ENCODE measurements around the gene ACKR3.
A peak's percentile ranks its signal among the peaks of the same experiment; 100 is the strongest.

- TF ChIP-seq CTCF (conservative IDR thresholded peaks at IDR 0.05 in 1 of 2, IDR thresholded peaks at IDR 0.05 in 1 of 2; ENCODE audit: low read depth in 1 of 2, low read length in 2 of 2) (peak; percentile 42 to 65), EZH2 (IDR thresholded peaks at IDR 0.05; ENCODE audit: low read length, missing control alignments) (no peak)
Observed at GRCh38 chr2:236562434-236562833, 7.2 kb upstream of the ACKR3 start.
